Stimulated activated naive CD8-positive, alpha-beta T cell treated with anti-CD3 and anti-CD28 coated beads, Interleukin-15, Interleukin-2, amounts not matched to agents 100 ng/mL and 50 ng/mL, for 24 hours (primary cell): ENCODE results near the gene MYADML2.
"Not testable (repeated sequence)": the region's sequence is repeated elsewhere in the genome, so short reads cannot be mapped to it uniquely, and the experiment has no call there.

Experiments used
- H3K27ac Mint-ChIP-seq: one replicate; pipeline ENCODE4 v1.8.0; 2021; ENCODE audit warnings: mild to moderate bottlenecking, mixed read lengths
- H3K27me3 Mint-ChIP-seq: one replicate; pipeline ENCODE4 v1.8.0; 2021; ENCODE audit warnings: mixed read lengths
- H3K36me3 Mint-ChIP-seq: one replicate; pipeline ENCODE4 v1.8.0; 2021; ENCODE audit warnings: low read depth, mixed read lengths
- H3K4me1 Mint-ChIP-seq: one replicate; pipeline ENCODE4 v1.8.0; 2021; ENCODE audit warnings: low read depth, mixed read lengths
- H3K4me3 Mint-ChIP-seq: one replicate; pipeline ENCODE4 v1.8.0; 2021; ENCODE audit warnings: mild to moderate bottlenecking, mixed read lengths
- H3K9me3 Mint-ChIP-seq: one replicate; pipeline ENCODE4 v1.8.0; 2021; ENCODE audit warnings: mixed read lengths

MYADML2 gene

GRCh38 chr17:81918333-81918669 is 28.7 kb downstream of the MYADML2 start:
- Mint-ChIP-seq H3K4me3 (peak overlapping the region; percentile 89), H3K36me3 (peaks cover 30% of the 10 kb centered on the region), H3K4me1 (peaks cover 22% of the 10 kb centered on the region), H3K27ac (peak overlapping the region; percentile 65)
- H3K27me3 Mint-ChIP-seq, H3K9me3 Mint-ChIP-seq: not testable (repeated sequence)

GRCh38 chr17:81917565-81918332 is 29.3 kb downstream of the MYADML2 start, which contains the start of gene SIRT7:
Gene SIRT7 (minus strand): TSS chr17:81918176. CDS start chr17:81918131, 45 bp downstream.
- Mint-ChIP-seq H3K9me3 (no peaks in the 10 kb centered on the region), H3K27me3 (no peaks in the 10 kb centered on the region), H3K36me3 (peaks cover 36% of the 10 kb centered on the region), H3K27ac (peak within 1 kb of the TSS; percentile 65), H3K4me1 (peaks cover 27% of the 10 kb centered on the region), H3K4me3 (peak within 1 kb of the TSS; percentile 89)

- Mint-ChIP-seq H3K27me3 (no peaks in the 10 kb centered on the region), H3K4me3 (peak overlapping the region; percentile 89), H3K36me3 (peaks cover 42% of the 10 kb centered on the region), H3K27ac (no peak overlapping the region), H3K4me1 (peaks cover 30% of the 10 kb centered on the region), H3K9me3 (no peaks in the 10 kb centered on the region)
Measured at GRCh38 chr17:81916234-81917001, 30.6 kb downstream of the MYADML2 start.

GRCh38 chr17:81915331-81915730 is 31.7 kb downstream of the MYADML2 start:
- Mint-ChIP-seq H3K27ac (no peak overlapping the region), H3K27me3 (no peaks in the 10 kb centered on the region), H3K4me3 (no peak overlapping the region), H3K4me1 (peaks cover 30% of the 10 kb centered on the region), H3K36me3 (peaks cover 37% of the 10 kb centered on the region), H3K9me3 (no peaks in the 10 kb centered on the region)

- Mint-ChIP-seq H3K27me3 (no peaks in the 10 kb centered on the region), H3K36me3 (peaks cover 36% of the 10 kb centered on the region), H3K4me3 (no peak overlapping the region), H3K4me1 (peaks cover 30% of the 10 kb centered on the region), H3K9me3 (no peaks in the 10 kb centered on the region), H3K27ac (no peak overlapping the region)
Measured at GRCh38 chr17:81914103-81914850, 32.8 kb downstream of the MYADML2 start.

GRCh38 chr17:81913394-81914102 is 33.5 kb downstream of the MYADML2 start:
- H3K36me3 Mint-ChIP-seq: peaks cover 30% of the 10 kb centered on the region
- no peak overlapping the region for H3K27ac Mint-ChIP-seq
- no peaks in the 10 kb centered on the region for H3K9me3 Mint-ChIP-seq
- H3K4me1 Mint-ChIP-seq: peaks cover 30% of the 10 kb centered on the region
- H3K4me3 Mint-ChIP-seq: no peak overlapping the region
- H3K27me3 Mint-ChIP-seq: no peaks in the 10 kb centered on the region

- no peak overlapping the region for H3K27ac Mint-ChIP-seq
Measured at GRCh38 chr17:81912441-81913309, 34.4 kb downstream of the MYADML2 start.

GRCh38 chr17:81911969-81912368 is 35.1 kb downstream of the MYADML2 start:
- Mint-ChIP-seq H3K36me3 (peaks cover 26% of the 10 kb centered on the region), H3K4me1 (peaks cover 20% of the 10 kb centered on the region), H3K9me3 (no peaks in the 10 kb centered on the region), H3K4me3 (peak overlapping the region; percentile 12), H3K27me3 (no peaks in the 10 kb centered on the region), H3K27ac (no peak overlapping the region)

More at GRCh38 chr17:81912441-81913309, 34.4 kb downstream of the MYADML2 start:
- Mint-ChIP-seq H3K36me3 (peaks cover 30% of the 10 kb centered on the region), H3K4me3 (peak overlapping the region; percentile 12), H3K4me1 (peaks cover 25% of the 10 kb centered on the region), H3K27me3 (no peaks in the 10 kb centered on the region), H3K9me3 (no peaks in the 10 kb centered on the region)

- H3K4me1 Mint-ChIP-seq: peaks cover 15% of the 10 kb centered on the region
- H3K27ac Mint-ChIP-seq: no peak within 1 kb of the TSS
- H3K9me3 Mint-ChIP-seq: no peaks in the 10 kb centered on the region
- peak within 1 kb of the TSS; percentile 85 for H3K4me3 Mint-ChIP-seq
- H3K27me3 Mint-ChIP-seq: no peaks in the 10 kb centered on the region
- H3K36me3 Mint-ChIP-seq: peaks cover 22% of the 10 kb centered on the region
Measured at GRCh38 chr17:81911277-81911961, 35.6 kb downstream of the MYADML2 start, which contains the start of gene PCYT2. Gene PCYT2 (minus strand): TSS chr17:81911399. CDS start chr17:81911355, 44 bp downstream.

GRCh38 chr17:81910840-81911276 is 36.2 kb downstream of the MYADML2 start:
- Mint-ChIP-seq H3K36me3 (peaks cover 19% of the 10 kb centered on the region), H3K27ac (no peak overlapping the region), H3K27me3 (no peaks in the 10 kb centered on the region), H3K9me3 (no peaks in the 10 kb centered on the region), H3K4me1 (peaks cover 10% of the 10 kb centered on the region), H3K4me3 (peak overlapping the region; percentile 85)

GRCh38 chr17:81909966-81910839 is 36.8 kb downstream of the MYADML2 start:
- H3K36me3 Mint-ChIP-seq: peaks cover 16% of the 10 kb centered on the region

GRCh38 chr17:81909231-81909630 is 37.8 kb downstream of the MYADML2 start:
- peaks cover 8% of the 10 kb centered on the region for H3K4me1 Mint-ChIP-seq
- peaks cover 16% of the 10 kb centered on the region for H3K36me3 Mint-ChIP-seq
- no peaks in the 10 kb centered on the region for H3K27me3 Mint-ChIP-seq
- H3K9me3 Mint-ChIP-seq: no peaks in the 10 kb centered on the region
- no peak overlapping the region for H3K27ac Mint-ChIP-seq
- no peak overlapping the region for H3K4me3 Mint-ChIP-seq

More at GRCh38 chr17:81909966-81910839, 36.8 kb downstream of the MYADML2 start:
- H3K27ac Mint-ChIP-seq: no peak overlapping the region
- H3K27me3 Mint-ChIP-seq: no peaks in the 10 kb centered on the region
- H3K4me3 Mint-ChIP-seq: peak overlapping the region; percentile 85
- no peaks in the 10 kb centered on the region for H3K9me3 Mint-ChIP-seq
- peaks cover 8% of the 10 kb centered on the region for H3K4me1 Mint-ChIP-seq
